ENCODE data around the gene SMPD1.

DNA sequence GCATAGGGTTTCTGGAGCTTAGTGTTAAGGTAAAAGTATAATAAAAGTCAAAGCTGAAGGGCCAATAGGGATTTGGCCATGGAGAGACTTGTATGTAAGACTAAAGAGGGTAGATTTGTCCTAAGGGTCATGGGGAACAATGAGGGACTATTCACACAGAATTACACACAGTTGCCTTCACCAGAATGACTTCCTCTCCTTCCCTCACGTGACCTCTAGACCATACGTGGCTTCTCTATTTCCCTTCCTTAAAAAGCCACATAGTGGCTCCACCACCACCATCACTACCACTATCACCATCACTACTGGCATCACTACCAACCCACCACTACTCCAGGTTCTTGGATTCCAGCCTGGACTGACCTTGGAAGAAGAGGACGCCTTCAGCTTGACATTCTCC, 47.7 kb downstream of the SMPD1 start:
- TF ChIP-seq, protein P1, sequence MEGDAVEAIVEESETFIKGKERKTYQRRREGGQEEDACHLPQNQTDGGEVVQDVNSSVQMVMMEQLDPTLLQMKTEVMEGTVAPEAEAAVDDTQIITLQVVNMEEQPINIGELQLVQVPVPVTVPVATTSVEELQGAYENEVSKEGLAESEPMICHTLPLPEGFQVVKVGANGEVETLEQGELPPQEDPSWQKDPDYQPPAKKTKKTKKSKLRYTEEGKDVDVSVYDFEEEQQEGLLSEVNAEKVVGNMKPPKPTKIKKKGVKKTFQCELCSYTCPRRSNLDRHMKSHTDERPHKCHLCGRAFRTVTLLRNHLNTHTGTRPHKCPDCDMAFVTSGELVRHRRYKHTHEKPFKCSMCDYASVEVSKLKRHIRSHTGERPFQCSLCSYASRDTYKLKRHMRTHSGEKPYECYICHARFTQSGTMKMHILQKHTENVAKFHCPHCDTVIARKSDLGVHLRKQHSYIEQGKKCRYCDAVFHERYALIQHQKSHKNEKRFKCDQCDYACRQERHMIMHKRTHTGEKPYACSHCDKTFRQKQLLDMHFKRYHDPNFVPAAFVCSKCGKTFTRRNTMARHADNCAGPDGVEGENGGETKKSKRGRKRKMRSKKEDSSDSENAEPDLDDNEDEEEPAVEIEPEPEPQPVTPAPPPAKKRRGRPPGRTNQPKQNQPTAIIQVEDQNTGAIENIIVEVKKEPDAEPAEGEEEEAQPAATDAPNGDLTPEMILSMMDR (IDR thresholded peaks at IDR 0.05) = no peak
- TF ChIP-seq POLR2A (IDR thresholded peaks at IDR 0.05) = no peak
